NCI-H2196 treated with DMSO at 0.1 percent for 48 hours (cell line): ENCODE data around the gene TSPAN15.

Experiments used
- DNase-seq: peaks from one replicate; lab custom pipeline; 2025; ENCODE audit not compliant: unreplicated experiment; lab: John Stamatoyannopoulos, UW

Gene TSPAN15

DNA sequence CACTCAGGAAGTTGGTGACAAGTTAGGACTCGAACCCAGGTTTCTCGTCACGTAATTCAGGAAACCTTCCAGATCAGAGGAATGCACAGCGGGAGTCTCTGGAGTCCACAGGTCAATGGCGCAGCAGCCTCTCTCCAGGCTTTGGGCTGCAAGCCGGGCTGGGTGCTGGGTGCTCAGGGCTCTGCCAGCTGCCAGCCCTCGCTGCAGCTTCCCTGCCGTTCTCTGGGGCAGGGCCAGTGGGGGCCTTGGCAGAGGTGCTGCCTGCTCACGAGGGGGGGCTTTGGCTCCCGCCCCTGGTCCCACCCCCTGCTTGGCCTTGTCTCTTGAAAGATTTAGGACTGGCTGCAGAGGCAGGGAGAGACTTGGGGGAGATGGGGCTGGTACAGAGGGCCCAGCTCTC is 34.6 kb upstream of the TSPAN15 start, which contains the start of gene TACR2:
TACR2 (minus strand) TSS at position 224 of the 400 bp plus-strand sequence. CDS start 595 bp downstream, outside the sequence.
- DNase-seq, result no peak

DNA sequence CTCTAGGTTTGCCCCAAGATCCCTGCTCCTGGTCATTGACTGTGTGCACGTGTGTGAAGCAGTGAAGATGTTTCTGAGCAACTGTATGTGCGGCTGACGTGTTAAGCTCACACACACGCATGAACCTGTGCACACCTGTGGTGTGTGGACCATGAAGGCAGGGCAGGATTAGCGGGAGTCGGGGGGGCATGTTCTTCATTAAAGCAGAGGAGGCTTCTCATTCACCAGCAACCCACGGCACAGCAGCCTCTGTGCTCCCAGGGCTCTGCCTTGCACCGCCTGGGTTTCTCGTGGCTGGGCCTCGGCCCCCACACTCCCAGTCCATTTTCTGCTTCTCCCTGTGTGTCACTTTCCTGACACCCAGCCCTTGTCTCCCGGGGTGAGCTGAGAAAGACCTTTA is 33.7 kb upstream of the TSPAN15 start:
- DNase-seq, result no peak

DNA sequence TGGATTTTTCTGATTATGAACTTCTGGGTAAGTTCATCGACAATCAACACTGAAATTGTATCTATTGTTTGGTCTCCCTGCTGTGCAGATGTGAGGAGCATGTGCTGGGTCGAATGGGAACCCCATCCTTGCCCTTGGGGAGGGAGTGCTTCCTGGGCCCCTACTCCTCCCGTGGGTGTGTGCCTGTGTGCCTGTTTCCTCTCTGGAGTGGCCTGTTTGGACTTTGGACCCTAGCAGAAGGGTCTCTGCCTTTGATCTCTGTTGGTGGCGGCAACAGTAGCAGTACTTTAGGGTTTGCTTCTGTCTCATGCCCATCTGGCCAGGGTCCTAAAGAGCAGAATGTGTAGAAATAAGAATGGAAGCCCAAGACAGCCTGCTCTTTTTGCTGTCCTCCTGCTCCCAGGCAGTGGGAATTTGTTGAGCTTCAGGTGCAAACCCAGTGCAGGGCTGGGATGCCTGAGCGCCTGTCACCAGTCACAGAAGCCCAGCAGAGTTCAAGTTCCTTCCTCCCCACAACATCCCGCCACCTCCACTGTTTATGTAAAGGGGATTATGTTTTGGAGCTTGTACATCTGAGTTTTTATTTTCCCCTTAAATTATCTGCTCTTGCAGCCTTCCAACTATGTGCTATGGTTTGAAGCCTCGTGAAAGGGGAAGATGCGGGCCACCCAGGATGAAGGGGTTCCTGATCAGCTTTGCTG is 33.1 kb upstream of the TSPAN15 start:
- DNase-seq, result no peak

DNA sequence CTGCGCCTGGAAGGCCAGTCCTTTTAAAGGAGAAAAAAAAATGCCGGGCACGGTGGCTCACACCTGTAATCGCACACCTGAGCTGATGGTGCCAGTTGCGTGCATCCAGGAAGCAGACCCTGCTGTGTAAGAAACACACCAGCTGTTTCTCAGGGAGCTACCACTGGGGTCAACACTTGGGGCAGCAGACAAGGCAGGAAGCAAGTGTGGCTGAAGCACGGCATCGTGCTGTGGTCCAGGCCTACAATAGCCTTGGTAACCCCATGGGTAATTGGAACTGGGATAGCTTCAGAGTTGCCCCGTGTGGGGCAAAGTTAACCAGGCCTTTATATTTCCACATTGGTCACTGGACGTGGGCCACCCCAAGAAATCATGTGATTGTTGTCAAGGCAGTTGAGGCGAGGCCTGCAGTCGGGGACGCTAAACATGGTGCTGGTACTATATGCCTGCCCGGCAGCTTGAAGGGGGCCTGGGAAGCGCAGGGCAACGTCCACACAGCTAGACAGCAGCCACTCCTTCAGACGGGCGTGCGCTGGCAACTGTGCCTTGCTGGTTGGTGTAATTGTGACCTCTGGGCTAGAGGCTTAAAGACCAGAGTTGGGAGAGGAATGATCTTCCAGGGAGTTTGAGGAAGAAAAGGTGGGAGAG is 32.0 kb upstream of the TSPAN15 start:
- no peak for DNase-seq

DNA sequence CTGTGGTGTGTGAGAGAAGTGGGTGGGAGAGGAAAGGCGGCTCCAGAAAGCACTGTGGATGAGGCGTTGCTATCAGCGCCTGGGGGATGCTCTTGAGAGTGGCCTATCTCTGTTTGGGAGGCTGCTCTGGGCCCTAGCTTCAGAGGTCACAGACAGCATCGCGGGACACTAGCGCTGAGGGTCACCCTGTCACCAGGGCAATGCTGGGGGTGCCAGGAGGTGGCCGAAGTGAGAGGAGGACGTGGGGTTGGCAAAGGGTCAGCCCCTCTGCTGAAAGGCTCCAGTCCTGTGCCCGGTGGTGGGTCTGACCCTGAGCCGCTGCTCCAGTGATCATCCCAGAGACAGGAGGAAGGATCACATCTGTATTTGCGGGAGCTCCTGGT is 31.5 kb upstream of the TSPAN15 start:
- no peak for DNase-seq

DNA sequence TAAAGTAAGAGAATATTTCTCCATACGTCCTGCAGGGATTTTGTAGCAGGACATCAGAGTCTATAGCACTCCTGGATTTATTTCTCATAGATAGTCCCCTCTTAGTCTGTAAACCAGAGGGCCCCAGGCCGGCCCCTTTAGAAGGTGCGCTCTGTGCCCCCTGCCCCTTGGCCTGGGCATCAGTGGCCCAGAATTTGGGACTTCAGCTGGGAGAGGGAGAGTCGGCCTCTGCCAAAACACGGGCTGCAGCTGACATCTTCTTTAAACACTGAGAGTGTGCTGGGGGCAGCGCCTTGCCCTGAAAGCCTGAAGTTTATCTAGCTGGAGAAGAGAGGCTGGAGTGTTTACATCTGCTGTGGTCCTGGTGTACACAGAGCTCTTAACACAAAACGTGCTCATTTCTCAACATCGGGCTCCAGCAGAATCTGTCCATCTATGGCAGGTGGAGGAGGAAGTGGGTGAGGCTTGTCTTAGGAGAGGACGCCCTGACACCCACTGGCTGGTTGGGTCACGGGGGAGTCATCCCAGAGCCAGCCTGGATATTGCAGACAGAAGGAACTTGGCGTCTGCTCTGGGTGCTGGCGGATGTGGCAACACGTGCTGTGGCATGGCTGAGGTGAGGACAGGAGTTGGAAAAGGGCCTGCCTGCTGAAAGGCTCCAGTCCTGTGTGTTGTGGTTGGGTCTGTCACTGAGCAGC is 29.5 kb upstream of the TSPAN15 start:
- DNase-seq, result peak; percentile 48

DNA sequence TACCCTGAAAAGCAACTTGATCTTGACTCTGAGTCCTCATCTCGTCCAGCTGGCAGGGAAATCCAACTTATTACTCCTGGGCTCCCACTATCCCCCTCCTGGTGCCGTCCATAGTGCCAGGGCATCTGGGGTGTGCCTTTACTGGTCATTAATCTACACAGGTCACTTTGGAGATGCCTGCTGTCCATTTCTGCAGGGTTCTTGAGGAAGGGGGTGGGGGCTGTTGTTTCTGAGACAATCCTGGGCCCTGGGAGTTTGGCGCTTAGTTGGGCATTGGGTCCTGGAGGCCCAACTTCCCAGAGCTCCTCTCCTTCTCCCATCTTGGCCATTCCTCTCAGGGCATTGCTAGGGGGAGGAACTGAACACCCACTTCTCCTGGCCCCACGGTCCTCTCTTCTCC is 28.6 kb upstream of the TSPAN15 start:
- no peak for DNase-seq

DNA sequence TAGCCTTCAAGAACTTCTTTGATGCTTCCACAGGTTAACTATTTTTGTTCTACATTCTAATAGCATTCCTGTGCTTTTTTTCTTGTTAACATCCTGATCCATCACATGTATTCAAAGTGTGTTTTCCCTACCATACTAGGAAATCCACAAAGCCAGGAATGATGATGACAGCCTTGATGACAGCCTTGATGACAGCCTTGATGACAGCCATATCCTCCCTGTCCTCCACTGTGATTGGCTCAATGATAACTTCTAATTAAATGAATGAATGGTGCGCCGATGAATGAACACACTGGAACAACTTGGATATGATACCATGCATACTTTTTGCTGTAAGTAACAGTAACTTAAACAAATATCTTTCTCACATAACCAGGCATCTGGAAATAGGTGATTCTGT is 26.2 kb upstream of the TSPAN15 start:
- no peak for DNase-seq

DNA sequence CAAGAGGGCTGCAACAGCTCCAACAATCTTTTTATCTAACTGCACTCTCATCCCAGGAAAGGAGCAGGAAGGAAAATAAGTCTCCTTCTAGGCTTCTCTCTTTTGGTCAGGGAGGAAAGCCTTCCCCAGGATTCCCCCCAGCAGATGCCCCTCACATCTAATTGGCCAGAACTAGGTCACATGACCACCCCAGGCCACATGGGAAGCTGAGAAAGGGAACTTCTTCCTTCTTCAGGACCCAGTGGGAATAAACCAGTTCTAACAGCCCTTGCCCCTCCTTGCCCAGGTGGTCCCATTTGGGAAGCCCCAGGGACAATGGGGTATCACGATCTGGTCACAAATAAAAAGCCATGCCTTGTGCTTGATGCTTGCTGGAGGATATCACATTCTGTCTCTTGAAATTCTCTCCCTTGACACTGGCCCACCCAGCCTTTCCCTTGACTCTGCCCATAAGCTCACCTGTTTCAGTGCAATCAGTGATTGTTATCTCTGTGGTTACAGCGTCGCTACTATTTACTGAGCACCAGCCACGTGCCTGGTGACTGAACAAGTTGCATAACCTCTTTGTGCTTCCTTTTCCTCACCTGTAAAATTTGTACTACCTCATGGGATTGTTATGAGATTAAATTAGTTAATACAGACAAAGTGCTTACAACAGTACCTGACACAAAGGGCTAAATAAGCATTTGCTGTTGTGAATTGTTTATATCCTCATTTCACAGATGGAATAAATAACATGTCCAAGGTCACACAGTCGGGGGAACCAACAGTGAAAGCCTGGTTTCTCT is 25.6 kb upstream of the TSPAN15 start:
- DNase-seq, result peak; percentile 21

DNA sequence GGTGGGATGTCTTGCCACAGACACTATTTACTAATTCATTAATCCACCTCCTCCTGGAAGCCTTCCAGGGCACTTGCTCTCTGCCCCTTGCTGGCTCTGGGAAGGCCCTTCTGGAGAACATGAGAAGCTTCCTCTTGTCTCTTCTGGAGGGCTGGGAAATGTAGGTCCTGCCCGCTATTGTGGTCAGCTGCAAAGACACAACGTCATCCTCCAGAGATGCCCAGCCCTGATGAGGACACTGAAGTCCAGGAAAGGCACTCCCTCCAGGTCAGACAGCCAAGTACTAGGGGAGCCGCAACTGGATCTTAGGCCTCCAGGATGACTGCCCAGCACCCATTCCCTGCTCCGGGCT is 24.9 kb upstream of the TSPAN15 start:
- peak; percentile 16 for DNase-seq

DNA sequence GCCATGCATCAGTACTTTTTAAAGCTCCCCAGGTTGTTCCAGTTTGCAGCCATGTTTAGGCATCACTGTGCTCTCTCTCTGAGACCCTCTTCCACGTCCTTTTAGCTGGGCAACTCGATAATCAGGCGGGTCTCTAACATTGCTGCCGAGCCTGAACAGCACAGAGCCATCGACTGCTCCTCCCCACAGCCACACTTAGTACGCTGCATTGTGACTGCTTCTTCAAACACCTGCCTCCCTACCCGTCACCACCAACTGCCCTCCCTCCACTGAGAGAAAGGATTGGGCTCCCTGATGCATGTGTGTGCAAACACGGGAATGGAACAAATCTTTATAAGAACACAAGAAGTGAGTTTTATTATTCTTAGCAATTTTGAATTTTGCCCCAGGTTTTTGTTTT is 23.1 kb upstream of the TSPAN15 start:
- no peak for DNase-seq

DNA sequence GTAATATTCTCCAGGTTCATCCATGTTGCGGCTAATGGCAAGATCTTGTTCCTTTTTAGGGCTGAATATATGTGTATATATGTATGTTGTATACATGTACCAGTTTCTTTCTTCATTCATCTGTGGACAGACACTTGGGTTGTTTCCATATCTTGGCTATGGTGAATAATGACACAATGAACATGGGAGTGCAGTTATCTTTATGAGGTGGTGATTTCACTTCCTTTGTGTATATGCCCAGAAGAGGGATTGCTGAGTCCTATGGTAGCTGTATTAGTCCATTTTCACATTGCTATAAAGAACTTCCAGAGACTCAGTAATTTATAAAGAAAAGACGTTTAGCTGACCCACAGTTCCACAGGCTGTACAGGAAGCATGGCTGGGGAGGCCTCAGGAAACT is 17.1 kb upstream of the TSPAN15 start:
- no peak for DNase-seq

DNA sequence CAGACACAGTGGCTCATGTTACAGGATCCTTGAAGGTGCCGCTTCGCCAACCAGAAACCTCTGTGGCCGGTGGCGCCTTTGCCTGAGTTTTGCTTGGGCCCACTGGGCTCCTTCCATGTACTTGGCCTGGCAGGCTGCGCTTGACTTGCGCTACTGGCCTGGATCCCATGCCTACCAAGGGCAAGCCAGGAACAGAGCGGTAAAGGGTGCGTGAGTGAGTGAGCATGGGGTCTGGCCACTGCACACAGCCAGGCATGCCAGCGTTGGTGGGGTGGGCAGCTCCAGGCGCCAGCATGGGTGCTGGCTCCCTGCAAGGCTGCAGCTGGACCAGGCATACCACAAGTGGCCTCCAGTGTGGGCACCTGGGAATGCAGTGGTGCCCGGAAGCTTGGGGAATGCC is 16.3 kb upstream of the TSPAN15 start:
- no peak for DNase-seq

DNA sequence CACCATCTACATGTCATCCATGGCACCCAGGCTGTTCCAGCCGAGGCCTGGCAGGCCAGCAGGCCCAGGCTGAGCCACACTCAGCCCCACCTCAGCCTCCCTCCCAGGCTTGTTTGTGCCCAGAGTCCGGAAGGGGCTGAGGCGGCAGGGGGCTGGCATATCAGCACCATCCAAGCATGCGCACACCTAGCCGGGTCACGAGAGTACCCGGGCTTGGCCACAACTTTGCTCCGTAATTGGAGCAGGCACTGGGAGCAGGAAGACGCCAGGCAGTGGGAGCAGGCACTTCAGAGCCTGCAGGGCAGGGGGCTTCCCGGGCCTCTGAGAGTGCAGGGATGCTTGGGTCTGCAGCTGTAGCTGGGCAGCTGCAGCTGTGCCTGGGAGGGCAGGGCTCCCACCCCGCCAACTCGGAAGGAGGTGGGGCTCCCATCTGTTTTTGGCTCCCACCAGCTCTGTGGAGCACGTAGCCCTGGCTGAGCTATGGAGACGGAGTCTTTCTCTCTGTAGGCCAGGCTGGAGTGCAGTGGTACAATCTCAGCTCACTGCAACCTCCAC is 15.2 kb upstream of the TSPAN15 start:
- no peak for DNase-seq

DNA sequence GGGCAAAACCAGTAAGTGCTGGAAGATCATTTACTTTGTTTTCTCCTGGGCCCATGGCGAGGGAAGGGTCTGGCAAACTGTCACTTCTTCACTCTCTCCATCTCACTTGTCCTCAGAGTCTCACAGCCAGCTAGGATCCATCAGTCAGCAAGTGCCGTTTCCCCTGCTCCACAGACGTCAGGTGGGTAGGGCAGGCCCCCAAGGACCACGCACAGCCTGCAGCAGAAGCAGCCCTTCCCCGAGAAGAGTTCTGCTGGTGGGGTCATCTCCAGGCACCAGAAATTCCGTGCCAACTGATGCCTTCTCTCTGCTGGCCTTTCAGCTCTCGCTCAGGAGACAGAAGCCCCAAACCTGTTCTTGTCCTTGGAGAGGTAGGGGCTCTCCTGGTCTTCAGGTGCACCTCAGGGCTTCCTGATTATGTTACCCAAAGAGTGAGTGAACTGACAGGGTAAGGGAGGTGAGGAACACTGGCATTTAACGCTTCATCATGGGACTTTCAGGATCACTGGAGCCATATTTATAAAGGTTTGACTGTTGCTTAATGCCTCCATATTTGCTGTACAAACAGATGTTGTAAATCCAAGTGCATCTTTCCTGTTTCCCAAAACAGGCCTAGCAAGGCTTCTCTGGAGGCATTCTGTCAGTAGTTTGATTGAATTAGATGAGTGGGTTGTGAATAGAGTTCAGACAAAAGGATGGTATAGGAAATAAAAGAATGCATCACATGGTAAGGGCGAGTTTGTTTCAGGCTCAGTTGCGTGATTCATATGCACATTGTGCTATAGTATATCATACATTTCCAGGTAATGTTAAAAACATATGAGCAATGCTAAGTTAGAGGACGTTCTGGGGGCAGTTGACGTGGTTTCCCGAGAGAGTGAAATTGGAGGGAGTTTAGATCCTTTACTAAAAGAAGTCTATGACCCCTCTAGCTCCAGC is 13.7 kb upstream of the TSPAN15 start:
- no peak for DNase-seq

DNA sequence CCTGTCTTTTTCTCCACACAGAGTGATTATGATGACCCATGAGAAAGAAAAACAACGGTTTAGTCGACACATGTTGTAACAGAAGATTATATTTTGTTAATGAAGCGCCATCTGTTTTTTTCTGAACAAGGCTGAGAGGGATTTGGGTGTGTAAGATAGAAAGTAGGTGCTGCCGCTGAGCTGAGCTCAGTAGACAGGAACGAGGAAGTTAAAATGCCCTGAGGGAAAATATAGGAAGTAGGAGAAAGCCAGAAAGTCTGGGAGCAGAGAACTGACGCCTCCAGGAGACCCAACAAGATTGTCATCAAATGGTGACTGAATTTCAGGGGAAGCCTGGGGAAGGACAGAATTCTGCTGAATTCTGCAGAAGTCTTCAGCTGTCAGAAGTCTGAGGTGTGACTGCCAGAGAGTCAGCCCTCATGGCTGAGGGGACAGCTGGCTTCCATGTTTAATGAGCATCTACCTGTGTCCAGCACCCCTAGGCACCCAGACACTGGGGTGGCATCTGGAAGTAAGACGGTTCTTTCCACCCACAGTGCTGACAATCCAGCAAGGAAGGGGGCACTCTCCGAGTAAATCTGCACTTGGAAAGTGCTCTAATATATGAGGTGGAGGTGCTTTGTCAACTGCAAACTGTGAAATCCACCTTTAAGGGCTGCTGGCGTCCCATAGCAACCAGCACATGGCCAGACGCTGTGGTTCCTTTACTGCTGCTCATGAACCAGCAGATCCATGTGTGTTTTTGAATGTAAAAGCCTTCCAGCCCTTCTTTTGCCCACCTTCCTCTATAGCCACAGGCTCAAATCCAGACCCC is 12.5 kb upstream of the TSPAN15 start:
- no peak for DNase-seq

DNA sequence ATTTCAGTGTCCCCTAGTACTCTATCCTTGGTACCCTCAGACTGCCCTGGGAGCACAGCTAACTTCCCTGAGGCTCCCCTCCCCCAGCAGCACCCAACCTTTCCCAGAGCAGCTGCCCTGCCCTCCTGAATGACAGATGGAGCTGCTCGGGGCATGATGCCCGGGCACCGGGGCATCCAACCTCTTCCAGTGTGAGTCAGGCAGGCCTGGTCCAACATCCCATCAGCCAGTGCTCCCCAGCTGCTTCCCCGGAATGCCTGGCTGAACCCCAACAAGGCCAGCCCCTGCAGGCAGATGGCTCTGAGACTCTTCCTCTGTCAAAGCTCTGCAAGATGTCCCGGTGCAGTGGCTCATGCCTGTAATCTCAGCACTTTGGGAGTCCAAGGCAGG is 11.9 kb upstream of the TSPAN15 start:
- no peak for DNase-seq

DNA sequence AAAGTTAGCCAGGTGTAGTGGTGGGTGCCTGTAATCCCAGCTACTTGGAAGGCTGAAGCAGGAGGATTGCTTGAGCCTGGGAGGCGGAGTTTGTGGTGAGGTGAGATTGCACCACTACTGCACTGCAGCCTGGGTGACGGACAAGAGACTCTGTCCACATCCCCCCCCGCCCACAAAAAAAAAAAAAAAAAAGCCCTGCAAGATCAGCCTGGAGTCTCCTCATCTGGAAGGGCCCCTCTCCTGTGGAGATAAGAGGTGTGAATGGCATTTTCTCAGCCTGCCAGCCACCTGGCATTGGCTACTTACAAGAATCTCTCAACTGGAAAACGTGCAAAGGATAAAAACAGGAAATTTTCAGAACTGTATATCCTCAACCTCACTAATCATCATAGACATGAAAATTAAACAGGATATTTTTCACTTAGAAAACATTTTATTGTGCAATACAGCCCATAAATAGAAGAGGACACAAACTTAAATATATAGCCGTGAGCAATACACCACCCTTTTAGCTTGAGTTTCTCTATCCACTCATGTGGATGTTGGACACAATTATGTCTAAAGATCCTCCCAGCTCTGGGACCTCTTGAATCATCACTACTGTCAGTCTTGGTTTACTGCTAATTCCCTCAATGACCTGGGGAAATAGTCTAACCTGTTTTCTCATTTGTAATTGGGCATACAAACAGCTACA is 11.3 kb upstream of the TSPAN15 start:
- no peak for DNase-seq

DNA sequence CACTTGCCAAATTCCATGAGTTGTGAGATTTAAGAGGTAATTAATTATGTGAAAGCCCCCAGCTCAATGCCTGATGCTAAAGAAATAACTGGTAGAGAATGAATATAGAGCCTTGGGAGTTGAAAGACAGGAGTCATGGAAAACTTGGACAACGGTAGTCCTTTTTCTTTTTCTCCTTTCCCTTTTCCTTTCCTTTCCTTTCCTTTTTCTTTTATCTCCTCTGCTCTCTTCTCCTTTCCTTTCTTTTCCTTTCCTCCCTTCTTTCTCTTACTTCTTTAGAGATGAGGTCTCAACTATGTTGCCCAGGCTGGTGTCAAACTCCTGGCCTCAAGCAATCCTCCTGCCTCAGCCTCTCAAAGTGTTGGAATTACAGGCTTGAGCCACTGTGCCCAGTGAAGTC is 7.9 kb upstream of the TSPAN15 start:
- no peak for DNase-seq
